LNCAP (cell line): ENCODE results near the gene SH2B3.

Source experiments
- TF ChIP-seq, protein P1 (sequence below): fragments of 450-650 bp; IDR thresholded peaks from 2 replicates; pipeline ENCODE4 v1.5.1; 2017; ENCODE audit warnings: mild to moderate bottlenecking

SH2B3 gene

GRCh38 chr12:111488798-111489197, 83.1 kb downstream of the SH2B3 start:
- TF ChIP-seq, protein P1, sequence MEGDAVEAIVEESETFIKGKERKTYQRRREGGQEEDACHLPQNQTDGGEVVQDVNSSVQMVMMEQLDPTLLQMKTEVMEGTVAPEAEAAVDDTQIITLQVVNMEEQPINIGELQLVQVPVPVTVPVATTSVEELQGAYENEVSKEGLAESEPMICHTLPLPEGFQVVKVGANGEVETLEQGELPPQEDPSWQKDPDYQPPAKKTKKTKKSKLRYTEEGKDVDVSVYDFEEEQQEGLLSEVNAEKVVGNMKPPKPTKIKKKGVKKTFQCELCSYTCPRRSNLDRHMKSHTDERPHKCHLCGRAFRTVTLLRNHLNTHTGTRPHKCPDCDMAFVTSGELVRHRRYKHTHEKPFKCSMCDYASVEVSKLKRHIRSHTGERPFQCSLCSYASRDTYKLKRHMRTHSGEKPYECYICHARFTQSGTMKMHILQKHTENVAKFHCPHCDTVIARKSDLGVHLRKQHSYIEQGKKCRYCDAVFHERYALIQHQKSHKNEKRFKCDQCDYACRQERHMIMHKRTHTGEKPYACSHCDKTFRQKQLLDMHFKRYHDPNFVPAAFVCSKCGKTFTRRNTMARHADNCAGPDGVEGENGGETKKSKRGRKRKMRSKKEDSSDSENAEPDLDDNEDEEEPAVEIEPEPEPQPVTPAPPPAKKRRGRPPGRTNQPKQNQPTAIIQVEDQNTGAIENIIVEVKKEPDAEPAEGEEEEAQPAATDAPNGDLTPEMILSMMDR, result no peak

DNA sequence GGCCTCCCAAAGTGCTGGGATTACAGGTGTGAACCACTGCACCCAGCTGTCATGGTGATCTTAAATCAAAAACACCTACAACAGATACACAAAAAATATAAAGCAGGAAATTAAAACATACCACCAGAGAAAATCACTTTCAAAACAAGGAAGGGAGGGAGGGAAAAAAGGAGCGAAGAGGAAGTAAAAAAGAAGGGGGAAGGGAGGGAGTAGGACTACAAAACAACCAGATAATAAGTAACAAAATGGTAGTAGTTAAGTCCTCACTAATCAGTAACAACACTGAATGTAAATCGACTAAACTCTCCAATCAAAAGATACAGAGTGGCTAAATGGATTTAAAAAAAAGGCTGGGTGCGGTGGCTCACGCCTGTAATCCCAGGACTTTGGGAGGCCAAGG, 89.0 kb downstream of the SH2B3 start:
- TF ChIP-seq, protein P1, result no peak
